Kidney (tissue), 14 donors: ENCODE results near the gene OPHN1. TPM values are rescaled to one million over a fixed set of nuclear protein-coding genes. Genes with fewer than 3 reads are reported as not detected.

ENCODE experiments used
- DNase-seq, 5 donors: peaks; one replicate each; pipeline ENCODE4 v3.0.0-alpha.2; 2013 to 2020
- FAIRE-seq: peaks from 2 replicates; lab custom pipeline; 2012; peaks lifted over from hg19 to GRCh38; lab: Jason Lieb, UNC
- H3K27ac ChIP-seq, 2 donors: one replicate each; pipeline ENCODE4 v1.7.0; 2013; ENCODE audit warnings: low read depth in 2 of 2, low read length in 2 of 2, inconsistent platforms in 1 of 2
- H3K27me3 ChIP-seq: one replicate; pipeline ENCODE4 v1.7.1; 2013; ENCODE audit warnings: low read length, inconsistent platforms; ENCODE audit not compliant: control insufficient read depth, insufficient read depth
- H3K36me3 ChIP-seq, 3 donors: one replicate each; pipeline versions ENCODE4 v1.7.0 to v1.7.1; 2013; ENCODE audit warnings: low read length in 3 of 3, control low read depth in 1 of 3, inconsistent platforms in 1 of 3; ENCODE audit not compliant: insufficient read depth in 3 of 3, control insufficient read depth in 2 of 3
- H3K4me1 ChIP-seq, 3 donors: one replicate each; pipeline versions ENCODE4 v1.7.0 to v1.7.1; 2013; ENCODE audit warnings: low read length in 3 of 3, inconsistent platforms in 1 of 3, low read depth in 1 of 3; ENCODE audit not compliant: control insufficient read depth in 2 of 3, insufficient read depth in 2 of 3
- H3K4me3 ChIP-seq, 3 donors: one replicate each; pipeline versions ENCODE4 v1.7.0 to v1.8.1; 2013; ENCODE audit warnings: low read length in 3 of 3, control low read depth in 1 of 3, inconsistent platforms in 1 of 3
- H3K9ac ChIP-seq, 3 donors: one replicate each; pipeline versions ENCODE4 v1.7.0 to v1.7.1; 2013; ENCODE audit warnings: low read length in 3 of 3, control low read depth in 1 of 3, inconsistent platforms in 1 of 3
- H3K9me3 ChIP-seq, 3 donors: one replicate each; pipeline versions ENCODE4 v1.7.0 to v1.7.1; 2013; ENCODE audit warnings: low read length in 3 of 3, control low read depth in 1 of 3, inconsistent platforms in 1 of 3; ENCODE audit not compliant: control insufficient read depth in 2 of 3, insufficient read depth in 1 of 3
- intact Hi-C: fragments of 100-400 bp; cut with DNase I; formaldehyde crosslinking; loops from one replicate; pipeline ENCODE4 v1.11.1; 2022
- polyA plus RNA-seq: library from polyadenylated mRNA; stranded (reverse); fragments of 350-450 nt; fragmentation: Illumina TruSeq; extraction: RNeasy Lipid Tissue Mini Kit (QIAGEN cat#74804); gene quantifications from one replicate; pipeline ENCODE4 v1.2.3, GENCODE V29; 2014; ENCODE audit warnings: low read depth, low replicate concordance; ENCODE audit not compliant: insufficient read depth
- total RNA-seq: library from RNA; stranded (reverse); fragmentation: NEBNext Ultra II Directional; extraction: Animal tissue kit (Norgen Biotek cat#: 25700); gene quantifications from one replicate; pipeline ENCODE4 v1.2.1, GENCODE V29; 2021
- TF ChIP-seq, protein P1 (sequence below): IDR thresholded peaks from 3 replicates; pipeline ENCODE4 v1.5.1; 2012; ENCODE audit warnings: mild to moderate bottlenecking, moderate library complexity, borderline replicate concordance; ENCODE audit not compliant: insufficient read depth; ENCODE audit errors: extremely low read depth
- donor health status: control.
- donor health status: control.
- donor health status: control.
- donor health status: control.
- donor health status: control.
- donor health status: DM: yes; HTN: yes; CAD: no.
- donor health status: Normal renal cell carcinoma (clear cell type).

Gene OPHN1
- total and polyA plus RNA-seq, 2 donors from 2014 or later = 1.9 to 9.5 TPM

DNA sequence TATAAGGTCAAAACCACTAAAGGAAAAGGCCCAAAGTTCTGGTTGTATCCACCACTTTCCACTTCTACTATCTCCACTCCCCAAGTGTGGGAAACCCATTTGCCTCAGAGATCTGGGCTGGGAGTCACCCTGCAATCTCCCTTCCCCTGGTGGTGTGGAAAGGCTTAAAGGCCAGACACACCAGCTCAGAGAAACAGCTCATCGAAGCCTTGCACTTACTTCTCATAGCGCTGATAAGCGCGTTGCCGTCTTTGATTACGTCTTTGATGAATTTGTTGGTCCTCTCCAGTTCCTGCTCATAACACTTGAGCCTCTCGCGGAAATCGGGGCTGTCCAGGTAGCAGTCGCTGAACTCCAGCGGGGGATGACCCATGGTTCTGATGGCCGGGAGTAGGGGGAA lies 647 bp downstream of the OPHN1 start:
- intact Hi-C loops = no loop called here
- Histone ChIP-seq H3K36me3 (no peaks in the 10 kb centered on the region), H3K27me3 (no peaks in the 10 kb centered on the region), H3K27ac (peak overlapping the region in 1 of 2 donors; percentile 74), H3K9ac (peak overlapping the region; percentile 57 to 85 (median 69)), H3K9me3 (no peaks in the 10 kb centered on the region), H3K4me3 (peak overlapping the region; percentile 65 to 80 (median 78)), H3K4me1 (peaks cover 0 to 3% (median 2%) of the 10 kb centered on the region in 3 donors)
- TF ChIP-seq, protein P1, sequence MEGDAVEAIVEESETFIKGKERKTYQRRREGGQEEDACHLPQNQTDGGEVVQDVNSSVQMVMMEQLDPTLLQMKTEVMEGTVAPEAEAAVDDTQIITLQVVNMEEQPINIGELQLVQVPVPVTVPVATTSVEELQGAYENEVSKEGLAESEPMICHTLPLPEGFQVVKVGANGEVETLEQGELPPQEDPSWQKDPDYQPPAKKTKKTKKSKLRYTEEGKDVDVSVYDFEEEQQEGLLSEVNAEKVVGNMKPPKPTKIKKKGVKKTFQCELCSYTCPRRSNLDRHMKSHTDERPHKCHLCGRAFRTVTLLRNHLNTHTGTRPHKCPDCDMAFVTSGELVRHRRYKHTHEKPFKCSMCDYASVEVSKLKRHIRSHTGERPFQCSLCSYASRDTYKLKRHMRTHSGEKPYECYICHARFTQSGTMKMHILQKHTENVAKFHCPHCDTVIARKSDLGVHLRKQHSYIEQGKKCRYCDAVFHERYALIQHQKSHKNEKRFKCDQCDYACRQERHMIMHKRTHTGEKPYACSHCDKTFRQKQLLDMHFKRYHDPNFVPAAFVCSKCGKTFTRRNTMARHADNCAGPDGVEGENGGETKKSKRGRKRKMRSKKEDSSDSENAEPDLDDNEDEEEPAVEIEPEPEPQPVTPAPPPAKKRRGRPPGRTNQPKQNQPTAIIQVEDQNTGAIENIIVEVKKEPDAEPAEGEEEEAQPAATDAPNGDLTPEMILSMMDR = no peak
- FAIRE-seq (no peak), DNase-seq (peak in 1 of 5 donors; percentile 9)

DNA sequence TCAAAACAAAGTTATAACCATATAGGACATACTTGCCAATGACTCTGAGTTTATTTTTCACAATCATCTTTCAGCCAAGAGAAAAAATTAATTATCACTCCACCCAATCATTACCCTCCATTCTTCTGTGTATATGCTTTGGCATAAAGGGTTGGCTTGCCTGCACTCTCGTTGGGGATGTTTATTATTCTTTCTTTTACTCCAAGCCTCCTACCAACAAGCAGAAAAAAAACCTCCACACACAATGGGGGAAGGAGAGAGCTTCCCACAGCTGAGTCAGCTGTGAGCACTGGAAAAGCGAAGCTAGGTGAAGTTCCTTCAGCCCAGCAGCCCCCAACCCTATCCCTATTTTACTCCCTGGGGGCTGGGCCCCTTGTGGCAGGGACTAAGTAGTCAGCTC lies 1.5 kb downstream of the OPHN1 start:
- DNase-seq (no peak), FAIRE-seq (no peak)
- H3K4me1 ChIP-seq = peaks cover 0 to 3% (median 2%) of the 10 kb centered on the region in 3 donors
- no peaks in the 10 kb centered on the region for H3K36me3 ChIP-seq
- H3K4me3 ChIP-seq = no peak overlapping the region
- no peaks in the 10 kb centered on the region for H3K27me3 ChIP-seq
- TF ChIP-seq, protein P1 = no peak
- intact Hi-C loops = no loop called here
- H3K9me3 ChIP-seq = no peaks in the 10 kb centered on the region
- no peak overlapping the region for H3K27ac ChIP-seq
- H3K9ac ChIP-seq = no peak overlapping the region

DNA sequence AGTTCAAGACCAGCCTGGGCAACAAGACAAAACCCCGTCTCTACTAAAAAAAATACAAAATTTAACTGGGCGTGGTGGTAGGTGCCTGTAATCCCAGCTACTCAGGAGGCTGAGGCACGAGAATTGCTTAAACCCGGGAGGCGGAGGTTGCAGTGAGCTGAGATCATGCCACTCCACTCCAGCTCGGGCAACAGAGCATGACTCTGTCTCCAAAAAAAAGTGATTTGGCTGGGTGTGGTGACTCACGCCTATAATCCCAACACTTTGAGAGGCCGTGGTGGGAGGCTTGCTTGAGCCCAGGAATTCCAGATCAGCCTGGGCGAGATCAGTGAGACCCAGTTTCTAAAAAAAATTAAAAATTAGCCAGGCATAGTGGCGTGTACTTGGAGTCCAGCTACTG lies 4.1 kb downstream of the OPHN1 start:
- H3K4me1 ChIP-seq = peaks cover 0 to 3% (median 2%) of the 10 kb centered on the region in 3 donors
- H3K9me3 ChIP-seq = no peaks in the 10 kb centered on the region
- no peak overlapping the region for H3K27ac ChIP-seq
- H3K27me3 ChIP-seq = no peaks in the 10 kb centered on the region
- no peaks in the 10 kb centered on the region for H3K36me3 ChIP-seq
- TF ChIP-seq, protein P1 = no peak
- DNase-seq (no peak), FAIRE-seq (no peak)
- H3K9ac ChIP-seq = no peak overlapping the region
- no peak overlapping the region for H3K4me3 ChIP-seq
- intact Hi-C loops = no loop called here

DNA sequence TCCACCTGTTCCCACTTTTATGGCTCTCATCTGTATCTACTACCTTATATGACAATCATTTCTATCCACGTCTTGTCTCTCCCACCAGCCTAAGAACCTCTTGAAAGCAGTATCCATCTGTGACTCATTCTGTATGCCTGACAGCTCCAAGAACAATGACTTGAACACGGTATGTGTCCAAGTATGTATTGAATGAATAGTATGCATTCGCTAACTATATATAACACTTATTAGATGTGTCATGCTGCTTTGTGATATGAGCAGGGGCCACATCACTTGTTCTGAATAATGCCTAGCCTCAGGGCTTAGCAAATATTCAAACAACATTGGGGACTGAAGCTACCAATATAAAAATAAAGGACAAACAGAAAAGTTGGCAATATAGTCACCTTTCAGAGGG lies 4.9 kb downstream of the OPHN1 start:
- no peak for FAIRE-seq
- Histone ChIP-seq H3K27ac (no peak overlapping the region), H3K9ac (no peak overlapping the region)

More for the DNA sequence above, 4.9 kb downstream of the OPHN1 start:
- H3K4me1 ChIP-seq = peaks cover 0 to 3% (median 2%) of the 10 kb centered on the region in 3 donors
- no peak for DNase-seq
- H3K36me3 ChIP-seq = no peaks in the 10 kb centered on the region
- no peak overlapping the region for H3K4me3 ChIP-seq
- TF ChIP-seq, protein P1 = no peak
- H3K27me3 ChIP-seq = no peaks in the 10 kb centered on the region
- H3K9me3 ChIP-seq = no peaks in the 10 kb centered on the region
- intact Hi-C loops = no loop called here
